NCI-H510A treated with DMSO at 0.1 percent for 48 hours (cell line): Measurements from ENCODE around the gene FBXW5.

Experiments used
- DNase-seq: peaks from one replicate; lab custom pipeline; 2025; lab: John Stamatoyannopoulos, UW

The FBXW5 gene

DNA sequence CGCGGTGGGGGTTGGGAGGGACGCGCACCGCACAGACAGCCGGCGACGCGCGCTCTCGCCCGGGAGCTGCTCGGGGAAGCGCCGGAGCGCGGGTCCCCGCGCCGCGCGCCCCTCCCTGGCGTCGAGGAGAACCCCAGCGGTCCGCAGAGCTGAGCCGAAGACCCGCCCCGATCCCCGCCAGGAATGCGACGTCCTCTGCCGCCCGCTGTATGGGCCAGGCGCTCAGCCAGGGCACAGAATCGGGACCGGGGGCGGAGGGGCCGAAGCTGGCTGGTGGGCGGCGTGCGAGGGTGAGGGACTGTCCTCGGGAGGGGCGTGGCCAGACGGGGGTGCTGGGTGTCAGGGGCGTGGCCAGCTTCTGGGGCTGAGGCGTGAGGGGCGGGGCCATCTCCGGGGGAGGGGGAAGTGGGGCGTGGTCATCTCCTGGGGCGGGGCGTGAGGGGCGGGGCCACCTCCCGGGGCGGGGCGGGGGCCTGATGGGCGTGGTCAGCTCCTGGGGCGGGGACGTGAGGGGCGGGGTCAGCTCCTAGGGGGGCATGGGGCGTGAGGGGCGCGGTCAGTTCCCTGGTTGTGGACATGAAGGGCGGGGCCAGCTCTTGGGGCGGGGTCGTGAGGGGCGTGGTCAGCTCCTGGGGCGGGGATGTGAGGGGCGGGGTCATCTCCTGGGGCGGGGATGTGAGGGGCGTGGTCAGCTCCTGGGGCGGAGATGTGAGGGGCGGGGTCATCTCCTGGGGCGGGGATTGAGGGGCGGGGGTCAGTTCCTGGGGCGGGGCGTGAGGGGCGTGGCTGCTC, 33.7 kb upstream of the FBXW5 start:
- DNase-seq: no peak

DNA sequence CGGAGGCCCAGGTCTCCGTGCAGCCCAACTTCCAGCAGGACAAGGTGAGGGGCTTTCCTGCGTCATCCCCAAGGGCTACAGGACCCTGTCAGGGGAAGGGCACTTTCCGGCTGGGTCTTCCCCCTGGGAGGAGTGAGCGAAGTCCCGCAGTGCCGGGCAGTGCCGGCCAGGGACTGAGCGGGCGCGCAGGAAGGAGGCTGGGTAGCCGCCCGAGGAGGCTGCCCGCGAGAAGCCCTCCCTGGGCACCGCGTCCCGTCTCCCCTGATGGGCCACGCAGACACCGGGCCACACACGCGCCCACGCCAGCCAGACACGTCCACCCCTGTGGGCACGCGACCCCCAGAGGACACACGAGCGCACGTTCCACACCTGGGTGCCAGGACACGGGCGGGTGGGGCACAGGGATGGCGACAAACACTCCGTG, 33.1 kb upstream of the FBXW5 start:
- DNase-seq: no peak

DNA sequence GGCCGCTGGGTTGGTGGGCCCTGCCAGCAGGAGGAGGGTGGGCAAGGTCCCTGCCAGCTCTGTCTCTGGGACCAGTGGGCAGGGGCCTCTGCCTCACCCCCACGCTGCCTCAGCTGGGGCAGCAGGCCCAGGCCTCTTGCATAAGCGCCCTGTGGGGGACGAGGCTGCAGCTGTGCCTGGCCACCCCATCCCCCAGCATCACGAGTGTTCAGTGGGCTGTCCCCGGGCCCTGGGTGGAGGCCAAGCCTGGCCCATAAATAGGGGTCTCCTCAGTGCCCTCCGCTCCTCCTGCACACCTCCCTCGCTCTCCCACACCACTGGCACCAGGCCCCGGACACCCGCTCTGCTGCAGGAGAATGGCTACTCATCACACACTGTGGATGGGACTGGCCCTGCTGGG, 32.7 kb upstream of the FBXW5 start, which contains the start of gene PTGDS:
Gene PTGDS (plus strand): TSS at position 282 of the 400 bp plus-strand sequence. CDS start 75 bp downstream, at position 357.
- DNase-seq: no peak

DNA sequence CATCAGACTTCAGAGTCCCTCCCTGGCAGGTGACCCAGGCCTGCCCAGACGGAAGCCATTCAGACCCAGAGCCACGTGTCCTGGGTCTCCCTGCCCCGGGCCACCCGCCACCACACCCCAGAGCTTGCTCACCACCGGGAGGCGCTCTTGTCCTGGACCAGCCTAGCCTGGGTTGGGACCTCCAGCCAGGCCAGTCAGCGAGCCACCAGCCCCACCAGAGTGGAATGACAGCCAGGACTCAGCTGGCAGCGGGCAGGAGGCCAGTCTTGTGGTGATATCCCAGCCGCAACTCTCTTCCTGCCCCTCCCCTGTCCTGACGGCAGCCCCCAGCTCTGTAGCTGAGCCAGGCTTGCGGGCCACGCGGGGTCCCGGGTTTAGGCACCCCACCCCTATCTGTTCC, 31.1 kb upstream of the FBXW5 start:
- DNase-seq: no peak

DNA sequence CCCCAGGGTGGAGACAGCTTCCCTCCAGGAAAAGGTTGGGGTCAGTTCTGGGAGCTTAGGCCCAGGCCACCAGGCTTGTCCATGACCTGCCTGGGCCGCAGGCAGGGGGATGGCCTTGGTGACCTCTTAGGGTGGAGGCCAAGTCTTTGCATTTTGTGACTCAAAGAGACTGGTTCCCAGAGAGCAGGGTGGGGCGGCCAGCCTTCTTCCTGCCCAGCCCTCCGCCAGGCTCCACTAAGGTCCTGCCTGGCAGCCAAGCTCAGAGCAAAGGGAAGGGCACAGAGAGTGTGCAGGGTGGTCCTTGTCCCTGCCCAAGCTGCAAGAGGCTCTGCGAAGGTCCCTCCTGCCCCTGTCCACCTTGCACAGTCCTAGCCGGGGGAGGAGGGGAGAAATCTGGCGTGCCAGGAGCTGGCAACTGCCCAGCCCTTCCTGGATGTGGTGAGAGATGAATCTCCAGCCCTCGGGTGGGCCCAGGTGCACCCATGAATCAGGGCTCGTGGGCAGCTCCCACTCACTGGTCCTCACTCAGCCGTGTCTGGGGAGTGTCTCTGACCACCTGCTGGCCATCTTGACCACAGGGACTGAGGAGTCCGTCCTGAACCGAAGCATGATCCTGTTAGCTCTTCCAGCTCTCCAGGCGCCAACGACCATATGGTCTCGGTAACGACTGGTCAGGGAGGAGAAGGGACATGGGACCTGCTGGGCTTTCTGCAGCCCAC, 30.4 kb upstream of the FBXW5 start:
- DNase-seq: no peak

DNA sequence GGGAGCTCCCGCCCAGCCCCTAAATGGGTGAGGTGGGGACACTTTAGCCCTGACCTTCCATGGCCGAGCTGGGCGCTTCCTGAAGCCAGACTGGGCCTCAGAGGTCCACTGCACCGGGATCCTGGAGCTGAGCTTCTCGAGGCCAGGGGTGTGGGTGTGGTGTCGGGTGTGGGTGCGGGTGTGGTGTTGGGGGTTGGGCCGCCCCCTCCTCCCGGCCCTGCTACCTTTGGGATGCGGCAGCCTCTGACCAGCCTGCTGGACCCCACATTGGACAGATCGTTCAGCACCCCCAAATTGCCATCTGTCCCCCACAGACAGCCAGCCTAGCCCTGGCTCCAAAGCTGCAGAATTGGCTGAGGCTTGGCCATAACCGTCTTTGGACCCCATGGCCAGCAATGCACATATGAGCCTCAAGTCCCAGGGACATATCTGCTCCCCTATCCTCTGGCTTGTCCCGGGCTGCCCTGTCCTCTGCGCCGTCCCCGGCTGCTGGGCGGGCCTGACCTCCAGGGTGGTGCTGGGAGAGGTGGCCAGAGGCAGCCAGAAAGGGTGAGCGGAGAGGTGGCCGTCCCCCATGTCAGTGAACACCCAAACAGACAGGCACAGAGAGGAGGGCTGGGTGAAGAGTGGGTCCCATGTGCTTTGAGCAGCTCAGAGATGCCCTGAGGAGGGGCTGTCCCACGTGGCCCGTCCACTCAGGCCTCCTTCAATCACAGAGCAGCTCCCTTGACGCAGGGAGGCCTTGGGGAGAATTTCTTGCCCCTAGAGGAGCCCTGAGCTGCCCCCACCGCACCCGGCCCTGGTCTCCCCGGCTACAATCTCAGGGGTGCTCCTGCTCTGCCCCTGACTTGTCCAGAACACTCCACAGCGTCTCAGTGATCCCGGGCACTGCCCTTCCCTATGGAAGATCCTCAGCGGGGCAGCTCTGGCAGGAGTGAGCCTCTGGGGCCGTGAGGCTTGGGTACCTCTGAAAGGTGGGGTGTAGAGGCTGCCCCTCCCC, 29.4 kb upstream of the FBXW5 start:
- DNase-seq: no peak

DNA sequence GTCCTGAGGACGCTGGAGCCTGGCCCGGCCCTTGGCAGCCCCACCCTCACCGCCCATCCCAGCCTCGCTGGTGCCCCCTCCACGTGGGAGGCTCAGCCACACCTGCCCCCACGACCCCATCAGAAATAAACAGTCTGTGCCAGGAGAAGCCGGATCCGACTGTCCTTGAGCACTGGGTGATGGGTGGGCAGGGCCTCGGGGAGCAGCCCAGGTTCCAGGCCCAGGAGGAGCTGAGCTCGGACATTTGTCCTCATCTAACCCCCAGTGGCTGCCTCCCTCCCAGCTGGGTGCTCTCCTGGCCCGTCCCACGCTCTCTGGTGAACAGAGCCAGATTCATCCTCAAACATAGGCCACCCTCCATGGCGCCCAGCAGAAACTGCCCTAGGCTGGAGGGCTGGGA, 28.2 kb upstream of the FBXW5 start:
- DNase-seq: no peak

DNA sequence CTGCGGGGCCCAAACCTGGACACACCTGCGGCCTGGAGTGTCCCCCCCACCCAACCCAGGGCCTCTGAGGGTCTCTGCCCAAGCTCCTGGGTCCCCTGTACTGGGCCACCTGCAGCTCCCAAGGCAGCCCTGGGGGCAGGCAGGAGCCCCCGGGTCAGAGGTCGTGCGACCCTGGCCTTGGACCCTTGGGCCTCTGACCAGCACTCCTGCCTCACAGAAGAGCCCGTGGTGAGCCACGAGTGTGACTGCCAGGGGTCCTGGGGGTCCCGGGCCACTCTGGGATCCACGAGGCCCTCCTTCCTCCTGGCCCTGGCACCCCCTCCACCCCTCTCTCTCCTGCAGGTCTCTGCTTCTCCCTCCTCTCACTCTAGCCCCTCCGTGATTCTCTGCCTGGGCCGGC, 27.8 kb upstream of the FBXW5 start:
- DNase-seq: no peak

DNA sequence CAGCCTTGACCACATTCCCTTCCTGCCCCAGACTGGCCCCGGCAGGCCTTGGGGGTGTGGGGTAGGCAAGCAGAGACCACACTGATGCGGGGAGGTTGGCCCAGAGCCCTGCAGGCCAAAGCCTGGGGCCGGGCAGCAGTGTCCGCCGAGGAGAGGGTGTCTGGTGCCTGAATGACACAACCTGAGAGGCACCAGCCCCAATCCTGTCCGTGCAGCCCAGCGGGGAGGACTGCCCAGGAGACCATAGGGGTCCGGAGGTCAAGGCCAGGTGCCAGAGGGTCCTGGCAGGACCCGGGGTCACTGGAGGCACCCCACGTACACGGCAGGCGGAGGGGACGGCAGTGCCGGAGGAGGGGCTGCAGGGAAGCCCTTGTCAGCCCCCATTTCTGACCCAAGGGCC, 27.2 kb upstream of the FBXW5 start:
- DNase-seq: no peak

DNA sequence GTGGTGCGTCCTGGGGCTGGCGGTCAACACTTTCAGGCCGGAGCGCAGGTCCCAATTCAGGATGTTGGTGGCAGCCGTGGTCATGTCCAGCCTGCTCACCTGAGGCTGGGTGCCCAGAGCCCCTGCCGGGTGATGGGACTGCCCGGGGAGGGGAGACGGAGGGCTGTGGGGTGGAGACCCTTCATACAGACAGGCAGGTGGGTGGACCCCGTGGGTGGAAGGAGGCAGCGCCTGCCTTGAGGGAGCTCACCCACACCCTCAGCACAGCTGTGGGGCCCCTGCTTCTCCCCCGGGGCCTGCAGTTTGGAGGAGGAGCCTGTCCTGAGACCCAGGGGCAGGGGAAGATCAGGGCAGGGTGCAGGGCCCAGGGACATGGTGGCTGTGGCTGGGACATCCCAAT, 25.8 kb upstream of the FBXW5 start:
- no peak for DNase-seq

DNA sequence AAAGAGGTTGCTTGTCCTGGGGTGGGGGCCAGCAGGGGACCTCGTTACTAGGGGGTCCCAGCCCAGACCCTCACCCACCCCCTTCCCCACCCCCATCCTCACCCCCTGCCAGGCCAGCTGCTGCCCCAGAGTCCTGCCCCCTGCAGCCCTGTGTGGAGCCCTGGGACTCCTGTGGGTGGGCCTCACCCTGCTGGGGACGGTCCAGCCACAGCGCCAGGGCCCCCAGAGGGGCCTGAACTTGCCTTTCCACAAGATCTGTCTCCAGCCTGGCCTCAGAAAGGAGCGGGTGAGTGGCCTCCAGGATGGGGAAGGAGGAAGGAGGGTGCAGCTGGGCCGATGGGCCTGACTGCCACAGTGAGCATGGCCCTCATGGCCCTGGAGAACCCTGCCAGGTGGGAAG, 25.2 kb upstream of the FBXW5 start:
- DNase-seq: no peak

DNA sequence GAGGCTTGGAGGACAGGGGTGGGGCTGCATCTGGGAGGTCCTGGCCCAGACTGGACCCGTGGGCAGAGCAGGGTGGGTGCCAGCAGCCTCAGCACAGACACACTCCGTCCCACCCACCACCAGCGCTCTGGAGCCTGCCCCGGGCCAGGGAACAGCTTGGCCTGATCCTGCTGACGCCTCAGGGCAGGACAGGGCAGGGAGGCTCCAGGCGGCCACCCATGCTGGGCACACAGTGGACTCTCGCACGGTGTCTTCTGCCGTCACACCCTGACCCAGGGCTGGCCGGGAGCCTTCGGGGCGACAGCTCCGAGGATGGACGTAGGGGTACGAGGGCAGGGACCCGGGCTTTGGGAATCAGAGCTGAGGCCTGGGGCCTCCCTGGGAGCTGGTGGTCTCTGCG, 24.6 kb upstream of the FBXW5 start:
- DNase-seq: no peak

DNA sequence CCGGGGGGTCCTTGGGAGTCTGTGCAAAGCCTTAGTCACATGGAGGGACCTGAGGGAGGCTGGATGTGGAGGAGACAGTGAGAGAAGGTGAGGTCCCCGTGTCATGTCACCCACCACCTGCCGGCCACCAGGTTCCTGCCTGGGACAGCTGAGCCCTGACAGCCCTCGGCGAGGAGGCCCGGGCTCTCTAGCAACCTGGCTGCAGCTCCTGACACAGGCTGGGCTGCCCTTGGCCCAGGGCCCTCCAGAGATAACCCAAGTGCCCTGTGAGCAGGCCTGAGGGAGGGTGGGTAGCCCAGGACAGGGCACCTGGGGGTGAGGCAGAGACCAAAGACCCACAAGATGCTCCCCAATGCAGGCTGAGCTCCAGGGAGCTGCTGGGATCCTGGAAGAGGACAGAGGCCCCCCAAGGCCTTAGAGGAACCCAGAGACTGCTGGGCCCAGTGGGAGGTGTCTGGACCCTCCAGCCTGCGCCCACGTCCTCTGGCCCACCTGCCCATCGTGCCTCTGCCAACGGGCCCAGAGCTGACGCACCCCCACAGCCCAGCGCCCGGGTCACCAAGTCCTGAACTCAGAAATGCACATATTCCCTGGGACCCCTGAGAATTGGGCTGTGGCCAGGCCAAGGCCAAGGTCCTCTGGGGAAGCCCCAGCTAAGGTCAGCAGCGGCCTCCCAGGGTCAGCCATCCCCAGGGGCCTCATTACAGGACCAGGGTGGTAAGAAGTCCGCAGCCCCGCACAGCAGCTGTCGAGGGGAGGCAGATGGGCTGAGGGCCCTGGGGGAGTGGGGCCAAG, 24.0 kb upstream of the FBXW5 start:
- DNase-seq: no peak

DNA sequence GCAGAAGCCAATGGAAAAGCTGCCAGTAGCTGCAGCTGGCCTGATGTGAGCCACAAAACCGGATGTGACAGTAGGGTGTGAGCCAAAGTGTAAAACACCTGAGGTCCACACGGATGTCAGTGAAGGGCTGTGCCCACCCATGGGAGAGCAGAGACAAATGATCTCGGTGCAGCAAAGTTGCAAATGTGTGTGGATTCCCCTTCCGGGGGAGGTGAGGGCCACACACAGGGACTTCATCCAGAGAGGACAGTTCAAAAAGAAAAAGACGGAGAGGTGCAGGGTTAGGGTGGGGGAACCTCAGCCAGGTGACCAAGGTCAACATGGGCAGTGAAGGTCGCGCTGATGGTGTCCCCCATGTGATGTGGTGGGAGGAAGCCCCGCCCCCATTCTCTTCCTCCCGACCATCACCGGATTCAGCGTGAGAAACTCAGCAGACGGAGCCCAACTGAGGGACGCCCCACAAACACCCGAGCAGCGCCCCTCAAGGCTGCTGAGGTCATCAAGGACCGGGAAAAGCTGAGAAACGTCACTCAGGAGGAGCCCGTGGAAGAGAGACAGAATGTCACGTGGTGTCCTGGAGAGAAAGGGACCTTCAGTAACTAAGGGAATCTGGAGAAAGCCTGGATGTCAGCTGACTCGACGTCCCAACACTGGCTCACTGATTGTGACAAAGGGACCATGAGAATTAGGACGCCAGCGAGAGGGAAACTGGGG, 21.4 kb upstream of the FBXW5 start:
- DNase-seq: no peak

DNA sequence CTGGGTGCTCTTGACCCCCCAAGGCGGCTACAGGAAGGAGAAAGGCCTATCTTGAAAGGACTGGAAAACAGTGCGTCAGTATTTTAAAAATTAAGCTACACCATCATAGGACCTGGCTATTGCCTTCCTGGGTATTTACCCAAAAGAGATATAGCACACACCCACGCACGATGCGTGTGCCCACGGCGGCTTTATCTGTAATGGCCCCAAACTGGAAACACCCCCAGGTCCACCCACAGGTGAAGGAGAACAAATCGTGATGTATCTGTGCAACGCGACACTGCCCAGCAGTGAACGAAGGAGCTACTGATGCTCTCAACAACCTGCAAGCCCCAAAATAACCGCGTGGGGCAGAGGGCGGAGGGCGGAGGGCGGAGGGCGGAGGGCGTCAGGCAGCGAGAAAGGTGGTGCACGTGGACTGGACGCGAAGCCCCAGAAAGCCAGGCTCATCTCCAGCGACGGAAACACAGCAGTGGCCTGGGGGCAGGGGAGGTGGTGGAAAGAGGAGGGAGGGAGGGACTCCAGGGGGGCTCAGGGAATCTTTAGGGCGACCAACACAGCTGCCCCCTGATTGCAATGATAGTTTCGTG, 20.4 kb upstream of the FBXW5 start:
- DNase-seq: no peak

DNA sequence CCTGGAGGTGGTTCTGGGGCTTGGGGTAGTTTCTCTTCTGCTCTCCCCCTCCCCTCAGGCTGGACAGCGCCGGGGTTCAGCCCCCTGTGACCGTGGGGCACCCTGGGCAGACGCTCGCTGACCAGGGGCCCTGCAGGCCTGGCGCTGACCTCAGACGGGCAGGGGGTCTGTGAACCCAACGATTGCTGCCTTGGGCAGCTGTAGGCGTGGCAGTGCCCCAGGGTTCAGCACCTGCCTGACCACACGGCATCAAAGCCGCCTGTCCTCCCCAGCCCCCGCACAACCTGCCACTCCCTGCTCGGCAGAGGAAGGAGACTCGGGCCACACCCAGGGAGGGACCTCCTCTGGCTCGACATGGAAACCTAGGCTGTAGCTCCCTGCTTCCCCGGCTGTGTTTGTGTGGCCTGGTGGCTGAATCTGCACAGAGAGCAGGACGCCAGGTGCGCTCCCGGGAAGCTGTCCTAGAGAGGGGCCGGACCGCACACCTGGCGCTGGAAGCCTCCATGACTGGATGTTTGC, 19.7 kb upstream of the FBXW5 start:
- DNase-seq: peak; percentile 81

DNA sequence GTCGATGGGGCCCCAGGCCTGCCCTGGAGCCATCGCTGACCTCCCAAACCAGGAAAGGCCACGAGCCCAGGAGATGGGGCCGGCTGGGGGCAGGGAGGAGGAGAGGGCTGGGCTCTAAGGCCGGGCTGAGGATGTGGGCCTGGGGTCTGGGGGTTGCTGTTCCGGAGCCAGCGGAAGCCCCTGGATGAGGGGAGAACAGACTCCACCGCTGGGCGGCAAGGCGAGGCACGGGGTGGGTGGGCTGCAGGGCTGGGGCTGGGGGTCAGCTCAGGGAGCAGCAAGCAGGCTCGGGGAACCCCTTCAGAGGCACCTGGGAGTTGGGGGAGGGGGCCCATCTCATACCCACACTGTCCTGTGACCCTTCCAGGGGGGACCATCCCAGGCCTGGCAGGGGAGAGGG, 19.2 kb upstream of the FBXW5 start:
- DNase-seq: no peak

DNA sequence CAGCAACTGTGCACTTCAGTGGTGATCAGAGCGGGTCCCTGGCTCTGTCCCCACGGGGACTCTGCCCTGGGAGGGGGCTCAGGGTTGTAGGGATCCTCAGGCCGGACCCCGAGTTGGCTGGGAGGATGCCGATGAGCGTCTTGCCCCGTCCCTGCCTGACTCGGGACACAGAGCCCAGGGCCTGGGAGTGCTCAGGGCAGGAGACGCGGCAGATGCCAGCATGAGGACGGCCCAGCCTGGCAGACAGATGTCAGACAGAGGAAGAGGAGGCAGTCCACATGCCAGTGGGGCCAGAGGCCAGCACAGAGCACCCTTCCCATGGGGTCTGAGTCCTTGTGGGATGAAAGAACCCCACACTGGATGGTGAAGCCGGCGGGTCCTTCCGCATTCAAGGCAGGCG, 18.8 kb upstream of the FBXW5 start:
- no peak for DNase-seq

DNA sequence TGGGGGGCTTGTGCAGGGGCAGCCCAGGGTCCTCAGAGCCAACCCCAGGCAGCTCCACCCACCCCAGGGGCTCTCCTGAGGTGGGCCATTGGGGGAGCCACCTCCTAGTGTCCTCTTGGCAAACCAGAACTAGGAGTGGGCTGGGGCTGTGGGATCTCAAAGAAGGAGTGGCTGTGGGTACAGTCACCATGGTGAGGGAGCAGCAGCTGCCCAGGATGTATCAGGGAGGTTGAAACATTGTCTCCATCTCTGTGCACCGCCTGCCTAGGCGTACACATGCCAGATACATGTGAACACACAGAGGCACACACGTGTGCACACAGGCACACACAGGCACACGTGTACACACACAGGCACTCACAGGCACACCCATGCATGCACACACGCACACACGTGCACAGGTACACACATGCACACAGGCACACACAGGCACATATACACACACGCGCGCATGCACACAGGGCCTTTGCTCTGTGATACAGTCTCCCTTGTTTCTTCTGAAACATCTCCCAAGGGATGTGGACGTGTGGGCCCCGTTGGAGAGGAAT, 18.2 kb upstream of the FBXW5 start:
- no peak for DNase-seq

DNA sequence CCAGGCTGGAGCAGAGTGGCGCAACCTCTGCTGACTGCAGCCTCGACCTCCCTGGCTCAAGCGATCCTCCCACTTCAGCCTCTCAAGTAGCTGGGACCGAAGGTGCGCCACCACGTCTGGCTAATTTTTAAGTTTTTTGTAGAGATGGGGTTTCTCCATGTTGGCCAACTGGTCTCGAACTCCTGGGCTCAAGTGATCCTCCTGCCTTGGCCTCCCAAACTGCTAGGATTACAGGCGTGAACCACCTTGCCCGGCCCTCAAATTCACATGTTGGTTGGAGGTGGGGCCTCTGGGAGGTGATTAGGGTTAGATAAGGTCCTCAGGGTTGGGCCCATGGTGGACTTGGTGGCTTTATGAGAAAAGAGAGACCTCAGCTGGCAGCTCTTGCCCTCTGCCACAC, 17.6 kb upstream of the FBXW5 start:
- no peak for DNase-seq
